HG02943 (cell line): Measurements from ENCODE around the gene PTRH2.

ENCODE experiments used
- ATAC-seq: cut with Tn5 transposase; IDR thresholded peaks from one replicate; pipeline ENCODE4 v1.9.1; 2021; ENCODE audit warnings: mild to moderate bottlenecking, low read depth, moderate library complexity; ENCODE audit not compliant: unreplicated experiment

PTRH2 gene

DNA sequence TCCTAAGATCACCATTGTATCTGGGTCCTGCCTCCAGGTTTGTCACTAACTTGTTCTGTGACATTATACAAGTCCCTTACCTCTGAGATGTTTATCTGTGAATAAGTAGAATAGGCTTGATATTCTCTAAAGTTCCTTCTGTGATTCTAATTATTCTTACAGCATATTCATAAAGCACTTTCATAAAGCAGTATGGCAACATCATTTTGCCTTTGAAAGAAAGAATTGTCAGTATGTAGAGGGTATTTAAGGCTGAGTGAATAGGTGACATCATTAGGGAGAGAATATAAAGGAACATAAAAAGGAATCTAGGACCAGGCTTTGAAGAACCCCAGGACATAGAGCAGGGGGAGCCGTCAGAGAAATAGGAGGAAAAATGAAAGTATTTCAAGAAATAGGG, 15.8 kb upstream of the PTRH2 start:
- ATAC-seq = no peak

- ATAC-seq = no peak
These were observed 15.4 kb upstream of the PTRH2 start for GRCh38 chr17:59722623-59723022.

- ATAC-seq = no peak
These were observed 12.3 kb upstream of the PTRH2 start for GRCh38 chr17:59719526-59719925.

DNA sequence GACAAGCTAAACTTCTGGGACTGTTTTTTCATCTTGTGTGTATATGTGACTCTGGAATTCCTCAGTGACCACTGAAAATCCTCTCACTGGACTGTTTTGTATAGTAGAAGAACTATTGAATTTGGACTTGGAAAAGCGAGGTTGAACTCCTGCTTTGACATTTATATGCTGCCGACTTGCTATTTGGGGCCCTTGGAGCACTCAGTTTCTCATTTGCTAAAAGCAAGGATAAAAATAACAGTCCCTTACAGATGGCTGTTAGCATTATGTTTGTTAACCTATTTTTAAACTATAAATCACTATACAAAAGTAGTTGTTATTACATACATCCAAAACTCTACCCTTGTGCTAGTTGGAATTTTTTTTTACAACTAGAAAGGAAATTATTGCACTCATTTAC, 9.2 kb upstream of the PTRH2 start:
- ATAC-seq = no peak

GRCh38 chr17:59714255-59714654, 7.0 kb upstream of the PTRH2 start:
- ATAC-seq = no peak

- no peak for ATAC-seq
These were observed 5.6 kb upstream of the PTRH2 start for GRCh38 chr17:59712862-59713261.

- no peak for ATAC-seq
These were observed 4.7 kb upstream of the PTRH2 start for GRCh38 chr17:59711936-59712335.

DNA sequence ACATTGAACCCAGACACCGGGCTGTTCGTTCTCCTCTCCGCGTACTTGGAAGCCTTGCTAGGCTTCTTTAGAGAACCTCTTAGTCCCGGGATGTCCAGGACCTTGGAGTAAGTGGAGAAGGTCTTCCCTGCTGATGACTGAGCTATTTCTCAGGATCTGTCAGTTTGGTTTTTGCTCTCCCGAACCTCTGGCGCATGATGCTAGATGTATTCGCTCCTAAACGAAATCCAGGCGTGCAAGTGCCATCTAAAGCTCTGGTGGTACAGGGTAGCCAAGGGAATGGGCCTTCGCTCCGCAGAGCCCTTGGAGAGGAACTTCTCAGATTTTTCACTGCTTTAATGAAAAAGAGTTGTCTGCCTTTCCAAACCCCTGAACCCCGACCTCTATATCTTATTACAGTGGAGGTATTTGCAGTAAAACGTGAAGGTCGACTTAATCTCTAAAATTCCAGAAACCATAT, 771 bp upstream of the PTRH2 start:
- ATAC-seq = peak; percentile 3

DNA sequence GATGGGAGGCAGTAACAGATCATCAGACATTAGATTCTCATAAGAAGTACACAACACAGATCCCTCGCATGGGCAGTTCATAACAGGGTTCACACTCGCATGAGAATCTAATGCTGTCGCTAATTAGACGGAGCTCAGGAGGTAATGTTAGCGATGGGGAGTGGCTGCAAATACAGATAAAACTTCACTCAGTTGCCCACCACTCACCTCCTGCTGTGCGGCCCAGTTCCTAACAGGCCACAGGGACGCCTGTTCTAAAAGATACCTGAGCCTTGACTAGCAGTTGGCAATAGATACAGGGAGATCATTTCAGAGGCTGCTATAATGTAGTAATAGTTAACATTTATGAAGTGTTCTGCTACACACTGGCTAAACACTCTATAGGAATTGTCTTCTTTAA, 4.9 kb downstream of the PTRH2 start:
- ATAC-seq = no peak

DNA sequence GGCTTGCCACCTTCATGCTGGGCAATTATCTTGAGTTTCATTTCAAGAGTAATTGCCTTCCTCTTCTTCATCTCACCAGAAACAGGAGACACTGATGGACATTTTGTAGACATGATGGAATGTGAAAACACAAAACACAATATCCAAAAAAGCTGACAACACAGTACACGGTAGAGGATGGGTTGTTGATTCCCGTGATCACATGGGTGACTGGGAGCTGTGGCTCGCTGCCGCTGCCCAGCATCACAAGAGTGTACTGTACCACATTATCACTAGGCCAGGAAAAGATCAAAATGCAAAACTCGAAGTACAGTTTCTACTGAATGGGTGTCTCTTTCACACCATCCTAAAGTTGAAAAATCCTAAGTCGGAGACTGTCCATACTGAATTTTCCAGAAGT, 7.4 kb downstream of the PTRH2 start:
- no peak for ATAC-seq

DNA sequence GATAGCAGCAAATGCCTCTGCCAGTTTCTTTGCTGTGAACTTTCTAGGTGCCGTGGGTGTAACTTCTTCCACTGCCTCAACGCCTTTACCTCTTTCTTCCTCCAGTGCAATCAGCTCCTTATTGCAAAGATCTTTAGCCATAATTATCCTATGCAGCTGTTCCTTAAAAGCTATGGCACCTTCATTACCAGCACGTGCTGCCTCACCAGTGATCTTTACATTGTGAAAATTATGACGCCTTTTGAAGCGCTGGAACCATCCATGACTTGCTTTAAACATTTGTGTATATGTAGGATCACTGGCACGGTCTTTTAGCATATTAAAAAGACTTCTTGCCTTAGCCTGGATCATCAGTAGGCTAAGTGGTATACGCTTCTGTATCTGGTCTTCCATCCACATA, 8.0 kb downstream of the PTRH2 start:
- ATAC-seq = no peak

- ATAC-seq = no peak
These were observed 9.1 kb downstream of the PTRH2 start for GRCh38 chr17:59698143-59698542.

DNA sequence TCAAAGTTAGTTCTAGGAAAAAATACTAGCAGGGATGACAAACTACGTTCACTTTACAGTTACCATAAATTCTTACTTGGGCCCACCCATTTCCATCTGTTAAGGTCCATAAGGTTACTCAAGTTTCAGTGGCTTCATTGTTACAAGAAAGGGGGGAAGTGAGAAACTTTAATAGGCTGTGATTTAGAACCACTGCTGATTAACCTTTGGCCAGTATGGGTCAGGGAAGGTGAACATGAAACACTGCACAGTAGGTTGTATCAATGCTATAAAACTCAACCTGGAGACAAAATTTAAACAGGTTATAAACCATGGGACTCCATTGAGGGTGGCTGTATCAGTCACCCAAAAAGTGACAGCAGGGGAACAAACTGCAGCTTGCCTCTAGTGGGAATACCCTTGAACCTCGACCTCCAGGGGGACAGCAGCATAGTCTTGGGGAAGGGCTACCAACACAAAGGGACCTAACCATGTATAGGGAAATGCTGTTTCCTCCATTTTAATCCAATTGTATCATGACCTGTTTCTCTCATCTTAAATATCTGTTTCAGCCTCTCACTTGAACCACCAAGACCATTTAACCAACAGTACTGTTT, 10.4 kb downstream of the PTRH2 start:
- no peak for ATAC-seq

DNA sequence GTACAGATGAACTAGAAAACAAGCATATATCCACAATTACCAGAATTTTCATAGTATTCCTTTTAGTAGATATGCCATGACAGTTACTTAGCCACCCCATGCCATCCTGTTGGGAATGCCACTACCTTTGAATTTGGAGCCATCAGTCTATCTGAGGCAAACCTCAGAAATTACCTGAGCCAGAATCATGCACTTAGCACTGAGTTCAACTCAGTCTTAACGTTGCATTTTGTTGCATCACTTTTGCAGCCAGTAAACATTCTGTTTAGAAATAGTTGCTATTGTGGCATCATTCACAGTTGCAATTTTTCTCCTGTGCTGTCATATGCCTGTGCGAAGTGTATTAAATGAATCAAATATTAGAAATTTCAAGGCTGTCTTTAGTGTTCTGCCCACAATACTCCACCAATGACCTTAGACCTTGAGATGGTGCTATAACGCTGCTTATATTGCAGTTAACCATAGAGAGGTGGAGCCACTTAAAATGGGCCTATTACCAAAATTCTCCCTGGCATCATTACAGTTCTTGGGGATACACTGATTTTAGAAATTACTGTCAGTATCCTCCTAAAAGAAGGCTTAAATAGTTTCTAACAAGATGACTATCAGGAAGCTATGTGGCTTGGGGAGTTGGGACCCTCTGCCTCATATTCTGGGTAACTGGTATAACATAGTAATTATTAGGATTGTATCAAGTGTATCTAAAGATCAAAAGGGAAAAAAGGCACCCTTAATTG, 11.1 kb downstream of the PTRH2 start:
- no peak for ATAC-seq

DNA sequence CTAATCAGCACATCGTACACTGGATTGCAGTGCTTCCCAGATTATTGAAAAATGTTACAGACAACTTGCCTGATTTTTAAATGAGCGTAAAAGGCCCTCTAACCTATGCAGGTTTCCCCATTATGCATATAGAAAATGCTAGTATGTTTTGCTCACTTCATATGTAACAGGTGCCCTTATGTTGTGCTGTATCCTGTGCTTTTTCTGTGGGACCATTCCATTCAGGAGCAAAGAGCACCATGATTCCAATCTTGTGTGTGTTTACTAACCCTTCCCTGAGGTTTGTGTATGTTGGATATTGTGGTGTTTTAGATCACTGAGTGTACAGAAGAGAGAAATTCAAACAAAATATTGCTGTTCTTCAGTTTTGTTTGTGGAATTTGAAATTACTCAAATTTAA, 12.9 kb downstream of the PTRH2 start:
- no peak for ATAC-seq

DNA sequence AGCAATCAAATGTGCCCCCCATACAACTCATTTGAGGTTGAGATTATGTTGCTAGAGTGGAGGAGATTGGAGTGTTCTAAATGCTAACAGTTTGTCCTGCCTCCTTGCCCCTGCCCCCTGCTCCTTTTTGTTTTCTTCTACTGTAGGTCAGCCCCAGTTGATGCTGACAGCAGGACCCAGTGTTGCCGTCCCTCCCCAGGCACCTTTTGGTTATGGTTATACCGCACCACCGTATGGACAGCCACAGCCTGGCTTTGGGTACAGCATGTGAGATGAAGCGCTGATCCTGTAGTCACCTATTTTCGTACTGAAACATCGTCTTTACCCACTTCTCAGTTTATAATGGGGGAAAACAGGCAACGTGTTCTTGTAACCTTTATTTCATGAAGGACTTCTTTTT, 13.6 kb downstream of the PTRH2 start:
- no peak for ATAC-seq

- no peak for ATAC-seq
These were observed 18.7 kb downstream of the PTRH2 start for GRCh38 chr17:59688496-59688895.

DNA sequence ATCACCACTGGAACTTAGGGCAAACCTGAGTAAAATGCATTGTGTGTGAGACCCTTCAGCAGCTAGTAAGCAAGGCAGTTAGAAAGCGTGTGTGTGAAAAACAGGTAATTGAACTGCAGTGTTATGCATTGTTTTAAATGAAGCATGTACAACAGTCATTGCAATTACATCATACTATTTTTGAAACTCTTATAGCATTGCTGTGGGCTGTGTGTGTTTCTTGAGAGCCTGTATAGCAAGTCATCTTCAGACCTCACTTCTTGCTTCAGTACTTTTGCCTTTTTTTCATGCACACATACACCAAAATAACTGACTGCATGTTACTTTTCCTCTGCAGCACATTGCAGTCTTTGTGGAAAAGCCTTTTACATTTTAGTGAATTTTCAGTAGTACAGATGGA, 19.2 kb downstream of the PTRH2 start:
- no peak for ATAC-seq

DNA sequence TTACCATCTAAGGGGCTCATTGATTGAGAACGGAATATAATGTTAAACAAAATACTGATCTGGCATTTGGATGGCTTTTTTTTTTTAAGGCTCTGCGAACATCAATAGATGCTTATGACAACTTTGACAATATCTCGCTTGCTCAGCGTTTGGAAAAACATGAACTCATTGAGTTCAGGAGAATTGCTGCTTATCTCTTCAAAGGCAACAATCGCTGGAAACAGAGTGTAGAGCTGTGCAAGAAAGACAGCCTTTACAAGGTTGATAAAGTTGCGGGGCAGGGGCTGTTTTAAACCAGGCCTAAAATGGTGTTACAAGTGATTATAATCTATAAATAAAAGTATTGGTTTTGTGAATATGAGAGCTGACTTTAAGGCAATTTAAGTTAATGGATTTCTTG, 22.3 kb downstream of the PTRH2 start:
- ATAC-seq = no peak

GRCh38 chr17:59683283-59683682, 23.9 kb downstream of the PTRH2 start:
- no peak for ATAC-seq

DNA sequence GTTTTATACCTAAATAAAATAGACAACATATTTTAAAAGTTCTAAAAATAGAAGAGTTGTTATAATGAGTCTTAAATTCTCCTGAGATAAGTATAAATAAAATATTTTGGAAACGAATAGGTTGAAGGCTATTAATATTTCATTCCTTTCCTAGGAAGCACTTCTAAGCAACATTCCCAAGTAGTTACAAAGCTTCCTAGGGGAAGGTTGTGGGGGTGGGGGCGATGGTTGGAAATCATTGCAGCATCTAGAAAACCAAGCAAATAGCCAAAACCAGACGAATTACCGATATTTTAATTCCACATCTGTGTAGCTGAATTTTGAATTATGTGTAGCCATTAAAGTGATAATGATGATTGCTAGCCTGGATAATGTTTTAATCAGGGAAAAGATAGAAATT, 26.9 kb downstream of the PTRH2 start:
- no peak for ATAC-seq

- no peak for ATAC-seq
These were observed 28.3 kb downstream of the PTRH2 start for GRCh38 chr17:59678918-59679317.
